Measurements from ENCODE around the gene INPP5A.
"Not testable (repeated sequence)": the region's sequence is repeated elsewhere in the genome, so short reads cannot be mapped to it uniquely, and the experiment has no call there.

The INPP5A gene

GRCh38 chr10:132726194-132726593, 188.6 kb downstream of the INPP5A start:
- in situ Hi-C loops (cut with MboI; ENCODE audit: low pct_unique_long_range_greater_than_20kb, low sequenced_read_pairs), result no loop called here
- DNase-seq, result no peak

DNA sequence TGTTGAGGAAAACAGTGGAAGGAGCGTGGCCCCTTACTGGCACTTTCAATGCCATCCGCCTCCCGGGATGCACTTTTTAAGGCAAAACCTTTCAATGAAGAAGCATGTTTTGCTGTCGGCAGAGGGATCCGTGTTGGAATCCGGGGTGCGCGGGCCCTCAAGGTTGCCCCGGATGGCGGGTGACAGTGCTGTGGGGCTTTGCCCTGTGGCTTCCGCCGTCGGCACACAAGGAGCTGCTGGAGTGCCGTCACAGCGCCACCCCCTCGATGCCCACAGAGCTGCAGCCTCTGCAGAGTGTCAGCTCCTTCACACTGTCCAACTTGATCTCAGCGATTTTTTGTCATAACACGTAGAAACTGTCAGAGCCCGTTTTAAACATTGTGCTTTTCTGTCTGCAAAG, 189.4 kb downstream of the INPP5A start:
- no peak for DNase-seq
- in situ Hi-C loops (cut with MboI; ENCODE audit: low pct_unique_long_range_greater_than_20kb, low sequenced_read_pairs), result no loop called here

GRCh38 chr10:132727411-132727810, 189.8 kb downstream of the INPP5A start:
- no peak for DNase-seq
- in situ Hi-C loops (cut with MboI; ENCODE audit: low pct_unique_long_range_greater_than_20kb, low sequenced_read_pairs), result no loop called here

GRCh38 chr10:132728321-132728720, 190.7 kb downstream of the INPP5A start:
- no peak for DNase-seq
- in situ Hi-C loops (cut with MboI; ENCODE audit: low pct_unique_long_range_greater_than_20kb, low sequenced_read_pairs), result no loop called here

DNA sequence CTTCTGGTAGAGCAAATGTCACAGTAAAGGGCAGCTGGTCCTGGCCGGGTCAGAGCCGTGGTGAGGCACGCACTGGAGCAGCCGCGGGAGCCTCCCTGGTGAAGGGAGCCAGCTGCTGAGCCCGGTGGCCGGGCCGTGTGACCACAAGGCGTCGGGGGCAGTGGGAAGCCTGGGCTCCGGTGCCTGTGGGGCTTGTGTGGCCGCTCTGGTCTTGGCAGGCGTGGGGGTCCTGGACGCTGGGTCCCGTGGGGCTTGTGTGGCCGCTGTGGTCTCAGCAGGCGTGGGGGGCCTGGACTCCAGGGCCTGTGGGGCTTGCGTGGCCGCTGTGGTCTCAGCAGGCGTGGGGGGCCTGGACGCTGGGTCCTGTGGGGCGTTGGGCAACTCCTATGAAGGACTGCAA, 191.2 kb downstream of the INPP5A start:
- DNase-seq, result no peak
- in situ Hi-C loops (cut with MboI; ENCODE audit: low pct_unique_long_range_greater_than_20kb, low sequenced_read_pairs), result no loop called here

GRCh38 chr10:132729810-132730572, 192.4 kb downstream of the INPP5A start:
- no peak for DNase-seq
- in situ Hi-C loops (cut with MboI; ENCODE audit: low pct_unique_long_range_greater_than_20kb, low sequenced_read_pairs), result no loop called here

- in situ Hi-C loops (cut with MboI; ENCODE audit: low pct_unique_long_range_greater_than_20kb, low sequenced_read_pairs), result no loop called here
- DNase-seq, result no peak
Measured at GRCh38 chr10:132730573-132730953, 193.0 kb downstream of the INPP5A start.

GRCh38 chr10:132732518-132732917, 194.9 kb downstream of the INPP5A start:
- no peak for DNase-seq

GRCh38 chr10:132733926-132734325, 196.3 kb downstream of the INPP5A start:
- in situ Hi-C loops (cut with MboI; ENCODE audit: low pct_unique_long_range_greater_than_20kb, low sequenced_read_pairs), result no loop called here
- no peak for DNase-seq

More at GRCh38 chr10:132732518-132732917, 194.9 kb downstream of the INPP5A start:
- in situ Hi-C loops (cut with MboI; ENCODE audit: low pct_unique_long_range_greater_than_20kb, low sequenced_read_pairs), result no loop called here

- in situ Hi-C loops (cut with MboI; ENCODE audit: low pct_unique_long_range_greater_than_20kb, low sequenced_read_pairs), result no loop called here
- no peak for DNase-seq
Measured at GRCh38 chr10:132735341-132735775, 197.8 kb downstream of the INPP5A start.

- DNase-seq, result no peak
- in situ Hi-C loops (cut with MboI; ENCODE audit: low pct_unique_long_range_greater_than_20kb, low sequenced_read_pairs), result no loop called here
Measured at GRCh38 chr10:132735923-132736391, 198.4 kb downstream of the INPP5A start.

DNA sequence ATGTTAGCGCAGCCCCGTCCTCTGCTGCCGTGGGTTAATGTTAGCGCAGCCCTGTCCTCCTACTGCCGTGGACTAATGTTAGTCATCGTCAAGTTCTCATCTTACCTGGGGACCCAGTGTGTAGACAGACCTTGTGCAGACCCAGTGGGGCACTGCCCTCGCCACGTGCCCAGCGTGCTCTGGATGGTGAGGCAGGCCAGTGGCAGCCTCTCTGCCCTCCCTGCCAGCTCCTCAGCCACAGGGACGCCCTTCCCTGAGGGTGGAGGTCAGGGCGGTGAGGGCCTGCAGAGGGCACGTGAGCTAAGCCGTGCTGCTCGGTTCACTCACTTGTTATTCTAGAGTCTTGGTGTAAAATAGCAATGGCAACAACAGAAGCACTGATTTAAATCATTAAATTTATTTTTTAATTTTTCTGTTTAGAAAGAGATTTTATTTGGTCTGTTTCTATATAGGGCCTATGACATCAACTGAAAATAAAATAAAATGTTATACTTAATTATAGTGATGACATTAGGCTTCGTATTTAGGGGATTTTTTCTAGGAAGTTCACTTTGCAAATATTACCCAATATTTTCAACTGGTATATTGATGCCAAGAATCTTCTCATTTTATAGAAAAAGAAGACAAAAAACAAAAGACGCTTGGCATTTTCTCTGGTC, 199.9 kb downstream of the INPP5A start:
- DNase-seq, result no peak
- in situ Hi-C loops (cut with MboI; ENCODE audit: low pct_unique_long_range_greater_than_20kb, low sequenced_read_pairs), result no loop called here

- DNase-seq, result no peak
- in situ Hi-C loops (cut with MboI; ENCODE audit: low pct_unique_long_range_greater_than_20kb, low sequenced_read_pairs), result no loop called here
Measured at GRCh38 chr10:132738454-132739224, 201.1 kb downstream of the INPP5A start.

- in situ Hi-C loops (cut with MboI; ENCODE audit: low pct_unique_long_range_greater_than_20kb, low sequenced_read_pairs), result no loop called here
- no peak for DNase-seq
Measured at GRCh38 chr10:132739225-132739613, 201.6 kb downstream of the INPP5A start.

GRCh38 chr10:132740588-132740987, 203.0 kb downstream of the INPP5A start:
- in situ Hi-C loops (cut with MboI; ENCODE audit: low pct_unique_long_range_greater_than_20kb, low sequenced_read_pairs), result no loop called here
- DNase-seq, result no peak

GRCh38 chr10:132742167-132742836, 204.7 kb downstream of the INPP5A start:
- in situ Hi-C loops (cut with MboI; ENCODE audit: low pct_unique_long_range_greater_than_20kb, low sequenced_read_pairs), result no loop called here
- no peak for DNase-seq

GRCh38 chr10:132742837-132743194, 205.2 kb downstream of the INPP5A start:
- DNase-seq, result no peak
- in situ Hi-C loops (cut with MboI; ENCODE audit: low pct_unique_long_range_greater_than_20kb, low sequenced_read_pairs), result no loop called here

GRCh38 chr10:132743196-132743924, 205.8 kb downstream of the INPP5A start:
- not testable (repeated sequence) for DNase-seq

More at GRCh38 chr10:132743196-132743924, 205.8 kb downstream of the INPP5A start:
- in situ Hi-C loops (cut with MboI; ENCODE audit: low pct_unique_long_range_greater_than_20kb, low sequenced_read_pairs), result not testable (repeated sequence)
